GM12892 (cell line): ENCODE results near the gene ROR1.

ENCODE experiments used
- POLR2A ChIP-seq: IDR thresholded peaks from 2 replicates; pipeline ENCODE4 v1.6.1; 2011; ENCODE audit warnings: low read depth, low read length, control low read depth
- POLR2AphosphoS5 ChIP-seq: IDR thresholded peaks from 2 replicates; pipeline ENCODE4 v1.6.1; 2011; ENCODE audit warnings: low read depth, low read length, control low read depth

DNA sequence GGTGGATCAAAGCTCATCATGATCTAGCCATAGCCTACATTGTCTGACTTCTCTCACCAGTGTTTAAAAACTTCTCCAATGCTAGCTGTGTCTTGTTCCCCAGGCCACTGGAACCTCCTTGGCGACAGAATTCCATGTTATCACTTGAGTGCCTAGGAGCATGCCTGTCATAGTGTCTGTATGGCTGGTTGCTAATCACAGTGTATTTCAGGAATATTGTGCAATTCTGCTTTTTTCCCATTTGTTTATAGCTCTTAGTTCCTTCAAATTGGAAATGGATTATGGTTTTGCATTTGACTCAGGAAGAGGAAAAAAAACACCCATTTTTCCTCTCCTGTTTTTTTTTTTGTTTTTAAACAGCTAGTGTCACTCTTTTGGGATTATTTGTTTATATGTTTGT is 25.5 kb downstream of the ROR1 start:
- no peak for TF ChIP-seq POLR2A
- no peak for TF ChIP-seq POLR2AphosphoS5
